ENCODE measurements around the gene COL5A1.

COL5A1 gene

GRCh38 chr9:134641173-134641989 lies at the start of gene COL5A1:
COL5A1 (plus strand) TSS chr9:134641803; CDS start chr9:134642188, 385 bp downstream.
- TF ChIP-seq, protein P1, sequence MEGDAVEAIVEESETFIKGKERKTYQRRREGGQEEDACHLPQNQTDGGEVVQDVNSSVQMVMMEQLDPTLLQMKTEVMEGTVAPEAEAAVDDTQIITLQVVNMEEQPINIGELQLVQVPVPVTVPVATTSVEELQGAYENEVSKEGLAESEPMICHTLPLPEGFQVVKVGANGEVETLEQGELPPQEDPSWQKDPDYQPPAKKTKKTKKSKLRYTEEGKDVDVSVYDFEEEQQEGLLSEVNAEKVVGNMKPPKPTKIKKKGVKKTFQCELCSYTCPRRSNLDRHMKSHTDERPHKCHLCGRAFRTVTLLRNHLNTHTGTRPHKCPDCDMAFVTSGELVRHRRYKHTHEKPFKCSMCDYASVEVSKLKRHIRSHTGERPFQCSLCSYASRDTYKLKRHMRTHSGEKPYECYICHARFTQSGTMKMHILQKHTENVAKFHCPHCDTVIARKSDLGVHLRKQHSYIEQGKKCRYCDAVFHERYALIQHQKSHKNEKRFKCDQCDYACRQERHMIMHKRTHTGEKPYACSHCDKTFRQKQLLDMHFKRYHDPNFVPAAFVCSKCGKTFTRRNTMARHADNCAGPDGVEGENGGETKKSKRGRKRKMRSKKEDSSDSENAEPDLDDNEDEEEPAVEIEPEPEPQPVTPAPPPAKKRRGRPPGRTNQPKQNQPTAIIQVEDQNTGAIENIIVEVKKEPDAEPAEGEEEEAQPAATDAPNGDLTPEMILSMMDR (IDR thresholded peaks at IDR 0.05; ENCODE audit: low read depth, low read length, missing control alignments): no peak
- DNase-seq (ENCODE audit: low read depth): no peak
- H3K4me3 ChIP-seq (ENCODE audit: low read depth, low read length): no peak within 1 kb of the TSS

GRCh38 chr9:134592018-134592818 lies 49.4 kb upstream of the COL5A1 start:
- H3K4me3 ChIP-seq (ENCODE audit: low read depth, low read length): no peak overlapping the region
- TF ChIP-seq, protein P1 (IDR thresholded peaks at IDR 0.05; ENCODE audit: low read depth, low read length, missing control alignments): no peak
- DNase-seq (ENCODE audit: low read depth): no peak

GRCh38 chr9:134592819-134593200 lies 48.8 kb upstream of the COL5A1 start:
- TF ChIP-seq, protein P1 (IDR thresholded peaks at IDR 0.05; ENCODE audit: low read depth, low read length, missing control alignments): no peak
- no peak overlapping the region for H3K4me3 ChIP-seq (ENCODE audit: low read depth, low read length)
- DNase-seq (ENCODE audit: low read depth): no peak

- TF ChIP-seq, protein P1 (IDR thresholded peaks at IDR 0.05; ENCODE audit: low read depth, low read length, missing control alignments): no peak
- no peak for DNase-seq (ENCODE audit: low read depth)
- H3K4me3 ChIP-seq (ENCODE audit: low read depth, low read length): no peak overlapping the region
These were observed 48.1 kb upstream of the COL5A1 start for GRCh38 chr9:134593286-134594077.

GRCh38 chr9:134594078-134594941 lies 47.3 kb upstream of the COL5A1 start:
- DNase-seq (ENCODE audit: low read depth): no peak
- TF ChIP-seq, protein P1 (IDR thresholded peaks at IDR 0.05; ENCODE audit: low read depth, low read length, missing control alignments): no peak
- no peak overlapping the region for H3K4me3 ChIP-seq (ENCODE audit: low read depth, low read length)

GRCh38 chr9:134595014-134595413 lies 46.6 kb upstream of the COL5A1 start:
- no peak for DNase-seq (ENCODE audit: low read depth)
- TF ChIP-seq, protein P1 (IDR thresholded peaks at IDR 0.05; ENCODE audit: low read depth, low read length, missing control alignments): no peak

More at GRCh38 chr9:134595014-134595413, 46.6 kb upstream of the COL5A1 start:
- H3K4me3 ChIP-seq (ENCODE audit: low read depth, low read length): no peak overlapping the region

Measured in GM12864 (cell line).